Breast epithelium (tissue), 3 donors: Measurements from ENCODE around the gene PDIA5.

Source experiments
- POLR2A ChIP-seq: fragments of 450-650 bp; IDR thresholded peaks from one replicate; pipeline ENCODE4 v1.6.1; 2016; ENCODE audit warnings: antibody characterized with exemption, mild to moderate bottlenecking, moderate library complexity
- TF ChIP-seq, protein P1 (sequence below), 3 donors: fragments of 450-650 bp; IDR thresholded peaks; one replicate each; pipeline ENCODE4 v1.5.1; 2016 to 2017; ENCODE audit warnings: antibody characterized with exemption in 3 of 3, mild to moderate bottlenecking in 3 of 3, moderate library complexity in 3 of 3

DNA sequence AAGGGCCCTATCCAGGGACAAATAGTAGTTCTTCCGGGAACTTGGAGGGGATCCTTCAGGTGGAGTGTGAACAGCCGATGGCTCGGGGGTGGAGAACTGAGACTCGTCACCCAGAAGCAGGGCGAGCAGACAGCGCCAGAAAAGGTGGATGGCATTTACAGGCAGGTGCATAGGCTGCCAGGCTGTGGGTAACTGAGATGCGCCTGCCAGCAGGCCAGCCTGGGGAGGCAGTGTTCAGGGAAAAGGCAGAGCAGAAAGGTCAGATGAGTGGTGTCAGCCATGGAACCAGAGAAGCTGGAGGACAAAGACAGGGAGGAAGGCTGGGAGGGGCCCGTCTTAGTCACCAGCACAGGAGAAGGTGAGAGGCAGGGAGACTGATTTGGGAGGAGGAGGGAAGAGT lies 81.9 kb downstream of the PDIA5 start:
- TF ChIP-seq, protein P1, sequence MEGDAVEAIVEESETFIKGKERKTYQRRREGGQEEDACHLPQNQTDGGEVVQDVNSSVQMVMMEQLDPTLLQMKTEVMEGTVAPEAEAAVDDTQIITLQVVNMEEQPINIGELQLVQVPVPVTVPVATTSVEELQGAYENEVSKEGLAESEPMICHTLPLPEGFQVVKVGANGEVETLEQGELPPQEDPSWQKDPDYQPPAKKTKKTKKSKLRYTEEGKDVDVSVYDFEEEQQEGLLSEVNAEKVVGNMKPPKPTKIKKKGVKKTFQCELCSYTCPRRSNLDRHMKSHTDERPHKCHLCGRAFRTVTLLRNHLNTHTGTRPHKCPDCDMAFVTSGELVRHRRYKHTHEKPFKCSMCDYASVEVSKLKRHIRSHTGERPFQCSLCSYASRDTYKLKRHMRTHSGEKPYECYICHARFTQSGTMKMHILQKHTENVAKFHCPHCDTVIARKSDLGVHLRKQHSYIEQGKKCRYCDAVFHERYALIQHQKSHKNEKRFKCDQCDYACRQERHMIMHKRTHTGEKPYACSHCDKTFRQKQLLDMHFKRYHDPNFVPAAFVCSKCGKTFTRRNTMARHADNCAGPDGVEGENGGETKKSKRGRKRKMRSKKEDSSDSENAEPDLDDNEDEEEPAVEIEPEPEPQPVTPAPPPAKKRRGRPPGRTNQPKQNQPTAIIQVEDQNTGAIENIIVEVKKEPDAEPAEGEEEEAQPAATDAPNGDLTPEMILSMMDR (IDR thresholded peaks at IDR 0.05): no peak
- TF ChIP-seq POLR2A: no peak
